Activated gamma-delta T cell (primary cell): ENCODE measurements around the gene HS1BP3.

ENCODE experiments used
- DNase-seq: peaks from one replicate; lab custom pipeline; 2025; lab: John Stamatoyannopoulos, UW

HS1BP3 gene

DNA sequence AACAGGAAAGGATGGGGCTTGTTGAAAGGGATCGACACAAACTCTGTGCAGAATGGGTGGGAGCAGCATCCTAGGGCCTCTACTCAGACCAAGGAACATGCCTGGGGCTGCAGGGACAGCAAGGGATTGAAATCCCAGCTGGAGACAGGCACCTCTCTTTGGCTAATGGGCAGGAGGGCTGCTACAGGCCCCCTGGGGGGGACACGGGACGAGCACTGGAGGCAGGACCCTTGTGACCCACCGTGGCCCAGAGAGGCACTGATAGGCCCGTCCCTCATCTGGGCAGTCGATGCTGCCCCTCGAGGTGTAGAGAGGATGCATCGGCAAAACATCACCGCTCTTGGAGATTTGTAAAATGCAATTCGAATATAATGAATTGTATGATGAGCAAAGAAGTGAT is 5.1 kb downstream of the HS1BP3 start:
- DNase-seq = no peak

DNA sequence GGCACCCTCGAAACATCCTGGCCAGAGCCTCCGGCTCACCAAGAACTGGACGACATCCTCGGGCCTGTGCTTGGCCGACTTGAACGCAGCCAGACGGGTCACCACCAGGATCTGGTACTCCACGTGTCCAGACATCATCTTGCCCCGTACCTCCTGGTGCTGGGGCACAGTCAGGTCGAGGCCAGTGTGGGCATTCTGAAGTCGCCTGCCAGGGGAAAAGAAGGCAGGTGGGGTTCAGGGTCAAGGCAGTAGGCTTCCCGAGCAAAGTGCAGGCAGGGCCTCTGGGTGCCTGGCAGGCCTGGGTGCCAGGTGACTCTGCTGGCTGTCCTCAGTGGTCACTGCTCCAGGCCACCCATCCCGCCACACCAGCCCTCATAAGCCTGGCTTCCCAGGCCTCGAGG is 5.6 kb downstream of the HS1BP3 start:
- DNase-seq = no peak

GRCh38 chr2:20643826-20644225 is 7.1 kb downstream of the HS1BP3 start:
- no peak for DNase-seq

DNA sequence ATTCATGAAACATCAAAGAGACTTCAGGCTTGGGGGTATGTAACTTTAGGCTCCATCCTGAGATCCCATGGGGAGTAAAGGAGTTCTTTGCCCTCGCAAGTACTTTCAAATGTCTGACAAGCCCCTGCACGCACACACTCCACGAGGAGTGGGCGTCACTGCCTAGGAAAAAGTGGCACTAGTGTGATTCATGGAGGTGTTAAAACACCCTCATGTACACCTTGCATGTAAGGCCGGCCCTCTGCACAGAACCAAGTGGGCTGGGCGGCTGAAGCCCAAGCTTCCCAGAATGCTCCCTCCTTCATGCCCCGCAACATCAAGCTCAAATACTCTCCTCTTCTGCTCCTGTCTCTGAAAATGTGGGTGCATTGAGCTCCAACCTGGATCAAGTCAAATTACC is 7.8 kb downstream of the HS1BP3 start:
- DNase-seq = no peak

GRCh38 chr2:20642055-20642971 is 8.6 kb downstream of the HS1BP3 start:
- DNase-seq = peak; percentile 57

DNA sequence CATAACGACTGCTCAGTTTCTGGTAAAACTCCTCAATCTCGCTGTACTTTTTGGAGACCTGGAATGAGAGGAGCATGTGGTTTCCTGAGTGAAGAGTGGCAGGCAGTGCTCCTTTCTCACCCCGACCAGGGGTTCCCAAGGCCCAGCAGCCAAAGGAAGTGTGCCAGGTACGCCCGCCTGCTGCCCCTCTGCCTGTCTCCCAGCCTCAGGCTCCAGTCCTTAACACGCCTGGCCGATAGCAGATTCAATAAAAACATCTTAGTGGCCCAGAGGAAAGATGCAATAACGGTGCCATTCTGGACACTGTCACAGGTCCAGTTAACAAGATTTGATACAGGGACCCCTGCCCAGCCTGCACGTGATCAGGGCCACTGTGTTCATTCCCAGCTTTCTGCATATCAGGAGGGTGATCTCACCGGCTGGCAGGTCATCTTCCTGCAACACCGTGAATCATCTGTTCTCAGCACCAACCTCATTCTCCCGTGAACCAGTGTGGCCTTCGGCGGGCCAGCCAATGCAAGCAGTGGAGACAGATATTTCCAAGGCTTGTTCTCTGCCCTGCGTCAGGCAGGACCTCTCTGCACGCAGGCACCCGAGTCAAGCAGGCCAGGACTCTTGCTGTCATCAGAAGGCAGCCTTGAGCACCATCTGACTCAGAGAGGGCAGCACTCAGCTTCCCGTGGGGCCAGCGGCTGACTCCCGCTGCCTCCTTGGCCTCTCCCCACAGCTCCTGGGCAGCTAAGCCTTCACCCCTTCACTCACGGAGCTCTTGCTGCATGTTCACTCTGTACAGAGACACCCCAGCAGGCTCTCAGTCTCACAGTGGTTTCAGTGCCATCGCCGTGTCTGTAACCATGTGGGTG is 9.5 kb downstream of the HS1BP3 start:
- no peak for DNase-seq

GRCh38 chr2:20640411-20641122 is 10.3 kb downstream of the HS1BP3 start:
- DNase-seq = no peak

DNA sequence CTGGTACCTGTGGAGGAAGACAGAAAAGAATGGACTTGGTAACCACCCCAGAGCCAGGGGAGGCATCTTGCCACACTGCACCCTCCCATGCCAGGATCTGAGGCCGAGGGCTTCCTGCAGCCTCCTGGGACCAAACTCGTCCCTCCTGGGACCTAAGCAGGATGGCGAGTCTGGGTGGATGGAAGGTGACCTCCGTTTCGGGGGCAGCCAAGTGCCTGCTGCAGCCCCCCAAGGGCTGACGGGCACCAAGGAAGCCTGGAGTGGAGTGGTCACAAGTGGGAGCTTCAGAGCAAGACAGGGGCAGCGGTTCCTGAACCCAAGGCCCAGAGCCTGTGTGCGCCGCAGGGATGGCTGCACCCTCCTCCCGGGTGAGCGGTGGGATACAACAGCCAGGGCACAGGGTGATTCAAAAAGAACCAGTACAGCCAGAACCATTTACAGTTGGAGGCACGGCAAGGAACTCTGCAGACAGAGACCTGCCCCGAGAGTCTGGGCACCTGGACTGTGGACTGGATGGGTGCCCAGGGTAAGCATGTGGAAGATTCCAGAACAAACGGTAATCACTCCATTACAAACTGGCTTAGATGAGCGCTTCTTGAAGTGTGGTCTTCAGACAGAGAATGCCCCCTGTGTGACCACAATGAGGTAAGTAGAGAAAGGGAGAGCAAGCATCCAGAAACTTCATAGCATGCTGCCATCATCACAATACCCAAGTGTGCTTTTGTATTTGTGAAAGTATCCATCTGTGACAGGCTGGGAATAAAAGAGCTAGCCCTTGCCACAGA is 12.1 kb downstream of the HS1BP3 start:
- no peak for DNase-seq

DNA sequence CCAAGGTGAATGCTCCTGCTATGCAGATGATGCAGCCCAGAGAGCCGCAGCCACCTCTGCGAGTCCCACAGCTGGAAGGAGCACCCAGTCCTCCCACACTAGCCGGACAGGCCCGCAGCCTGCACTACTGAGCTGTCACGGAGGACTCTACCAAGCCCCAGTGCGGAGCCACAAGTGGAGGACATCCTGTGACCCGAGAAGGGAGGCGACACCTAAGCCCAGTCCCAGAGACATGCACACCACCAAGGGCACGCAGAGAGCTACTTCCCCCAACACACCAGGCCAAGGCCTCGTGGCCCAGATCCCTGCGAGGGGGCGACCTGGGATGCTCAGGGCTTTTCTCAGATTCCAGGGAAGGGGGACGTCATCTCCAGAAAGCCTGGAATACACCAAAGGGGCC is 12.9 kb downstream of the HS1BP3 start:
- DNase-seq = no peak

DNA sequence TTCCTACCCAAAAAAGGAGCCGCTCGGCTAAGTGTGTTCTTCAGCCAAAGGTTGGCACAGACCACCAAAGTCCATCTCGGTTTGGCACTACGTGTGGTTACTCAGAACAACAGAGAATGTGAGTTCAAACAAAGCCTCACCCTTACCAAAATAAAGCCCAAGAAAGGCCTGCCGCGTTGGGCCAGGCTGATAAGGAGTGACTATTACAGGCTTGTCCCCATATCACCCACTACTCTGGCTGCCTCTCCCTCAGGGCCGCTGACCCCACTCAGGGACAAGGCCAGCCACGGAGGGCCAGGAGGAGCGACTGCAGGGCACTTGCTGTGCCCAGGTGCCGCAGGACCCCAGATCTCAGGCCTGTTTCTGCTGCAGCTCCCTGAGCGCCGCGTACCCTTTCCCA is 13.8 kb downstream of the HS1BP3 start:
- DNase-seq = no peak

DNA sequence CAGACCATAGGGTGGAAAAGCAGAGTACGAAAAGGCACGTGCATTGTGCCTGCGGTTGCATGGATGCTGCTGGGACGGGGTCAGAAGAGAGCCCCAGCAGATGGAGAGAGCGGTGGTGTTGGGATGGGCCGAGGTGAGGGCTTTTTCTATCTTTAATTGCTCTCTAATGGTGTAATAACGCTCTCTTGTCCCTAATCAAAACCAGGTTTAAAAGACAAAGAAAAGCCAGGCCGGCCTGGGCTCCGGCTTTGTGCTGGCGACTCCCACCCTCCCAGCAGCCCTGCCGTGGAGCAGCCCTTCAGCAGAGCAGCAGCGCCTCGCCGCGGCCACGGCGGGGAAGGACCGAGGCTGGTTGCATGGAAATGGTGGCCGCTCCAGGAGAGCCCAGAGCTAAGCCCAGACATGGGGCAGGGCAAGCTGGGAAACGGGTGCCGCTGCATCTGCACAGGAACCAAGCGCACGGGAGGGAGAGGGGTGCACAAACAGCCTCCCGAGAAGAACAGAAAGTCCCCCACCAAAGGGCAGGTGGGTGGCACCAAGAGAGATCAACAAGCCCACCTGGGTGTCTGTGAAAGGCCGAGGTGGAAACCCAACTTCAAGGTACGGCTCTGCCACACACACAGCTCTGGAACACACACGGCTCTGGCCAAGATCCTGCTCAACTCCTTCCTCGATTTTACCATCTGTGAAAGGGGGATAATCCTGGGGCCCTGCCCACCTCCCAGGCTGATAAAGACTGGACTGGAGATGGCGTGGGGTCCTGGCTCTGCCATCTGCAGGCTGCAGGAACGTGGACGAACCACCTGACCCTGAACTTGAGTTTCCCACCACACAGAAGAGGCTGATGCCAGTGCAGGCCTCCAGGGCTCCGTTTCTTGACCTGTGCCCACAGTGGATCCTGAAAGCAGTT is 15.0 kb downstream of the HS1BP3 start:
- DNase-seq = no peak

- no peak for DNase-seq
Measured at GRCh38 chr2:20635113-20635510, 15.8 kb downstream of the HS1BP3 start.

DNA sequence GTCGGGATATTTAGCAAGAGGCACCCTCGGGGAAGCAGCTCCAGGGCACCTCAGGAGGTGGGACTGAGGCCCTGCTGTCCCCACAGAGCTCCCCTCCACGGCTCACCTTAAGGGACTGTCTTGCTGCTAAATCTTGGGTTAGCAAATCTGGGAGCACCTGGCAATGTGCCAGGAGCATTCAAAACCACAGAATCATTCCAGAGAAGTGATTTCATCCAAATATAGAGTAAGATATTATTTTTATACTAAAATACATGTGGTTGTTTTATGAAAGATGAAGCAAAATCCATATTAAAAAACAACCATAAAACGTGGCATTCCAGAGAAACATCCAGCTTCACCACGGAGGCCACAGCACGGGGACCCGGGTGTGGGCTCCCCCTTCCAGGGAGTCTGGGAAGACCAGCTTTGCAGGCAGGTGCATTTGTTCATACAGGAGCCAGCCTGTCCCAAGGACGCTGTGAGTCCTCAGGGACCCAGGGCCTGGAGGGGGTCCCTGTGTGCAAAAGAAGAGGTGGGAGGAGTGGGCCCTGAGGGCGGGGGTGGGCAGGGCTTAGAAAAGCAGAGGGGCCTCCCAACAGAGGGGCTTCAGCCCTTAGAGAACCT is 16.3 kb downstream of the HS1BP3 start:
- DNase-seq = no peak

DNA sequence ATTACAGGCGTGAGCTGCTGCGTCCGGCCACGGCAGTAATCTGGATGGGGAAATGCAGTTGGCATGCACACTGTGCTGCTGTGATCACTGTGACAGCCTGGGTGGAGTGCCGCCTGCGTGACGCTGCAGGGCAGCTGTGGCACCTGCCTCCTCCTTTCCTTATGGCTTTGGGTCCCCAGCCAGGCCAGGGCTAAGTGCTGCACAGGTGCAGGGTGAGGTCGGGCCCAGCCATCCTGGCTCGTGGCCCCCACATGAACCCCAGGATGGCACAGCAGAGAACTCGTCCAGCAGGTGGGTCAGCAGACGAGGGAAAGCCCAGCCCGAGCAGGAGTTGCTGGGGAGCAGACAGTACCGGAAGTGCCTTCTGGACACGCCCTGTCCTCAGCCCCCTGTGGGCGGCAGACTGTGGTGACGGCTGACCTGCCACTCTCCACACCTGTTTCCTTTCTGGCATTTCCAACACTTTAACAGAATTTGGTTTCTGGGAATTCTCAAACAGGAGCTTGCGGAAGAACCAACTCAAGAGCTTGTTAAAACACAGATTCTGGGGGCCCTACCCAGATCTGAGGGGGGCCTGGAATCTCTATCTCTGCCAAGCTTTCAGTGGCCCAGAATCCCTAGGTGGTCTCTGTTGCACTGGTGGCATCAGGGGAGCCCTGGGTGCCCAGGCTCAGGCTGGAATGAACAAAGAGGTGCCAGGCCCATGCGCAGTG is 16.9 kb downstream of the HS1BP3 start:
- DNase-seq = no peak

GRCh38 chr2:20633001-20633400 is 17.9 kb downstream of the HS1BP3 start:
- DNase-seq = no peak

DNA sequence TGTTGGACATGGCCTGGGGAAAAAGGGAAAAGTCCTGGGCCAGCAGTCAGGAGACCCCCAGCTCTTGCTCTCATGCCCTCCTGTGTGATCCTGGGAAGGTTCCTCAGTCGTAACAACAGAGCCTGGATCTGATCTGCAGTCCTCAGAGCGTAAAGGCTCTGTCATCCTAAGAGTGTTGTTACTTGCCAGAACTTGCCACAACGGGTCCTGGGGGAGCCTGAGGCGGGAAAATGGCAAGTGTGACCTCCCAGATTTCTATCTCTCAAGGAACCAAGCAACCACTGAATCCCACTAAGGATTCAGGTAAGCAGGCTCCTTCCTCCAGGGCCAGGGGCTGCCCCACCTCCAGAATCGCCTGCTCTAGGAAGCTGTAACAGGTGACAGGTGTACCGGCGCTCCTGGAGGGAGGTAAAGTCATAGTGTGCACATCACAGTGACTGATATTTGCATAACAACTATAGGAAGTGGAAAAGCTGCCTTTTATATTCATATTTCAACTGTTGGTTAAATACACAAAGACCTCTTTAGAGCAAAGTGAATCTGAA is 18.4 kb downstream of the HS1BP3 start:
- DNase-seq = no peak

DNA sequence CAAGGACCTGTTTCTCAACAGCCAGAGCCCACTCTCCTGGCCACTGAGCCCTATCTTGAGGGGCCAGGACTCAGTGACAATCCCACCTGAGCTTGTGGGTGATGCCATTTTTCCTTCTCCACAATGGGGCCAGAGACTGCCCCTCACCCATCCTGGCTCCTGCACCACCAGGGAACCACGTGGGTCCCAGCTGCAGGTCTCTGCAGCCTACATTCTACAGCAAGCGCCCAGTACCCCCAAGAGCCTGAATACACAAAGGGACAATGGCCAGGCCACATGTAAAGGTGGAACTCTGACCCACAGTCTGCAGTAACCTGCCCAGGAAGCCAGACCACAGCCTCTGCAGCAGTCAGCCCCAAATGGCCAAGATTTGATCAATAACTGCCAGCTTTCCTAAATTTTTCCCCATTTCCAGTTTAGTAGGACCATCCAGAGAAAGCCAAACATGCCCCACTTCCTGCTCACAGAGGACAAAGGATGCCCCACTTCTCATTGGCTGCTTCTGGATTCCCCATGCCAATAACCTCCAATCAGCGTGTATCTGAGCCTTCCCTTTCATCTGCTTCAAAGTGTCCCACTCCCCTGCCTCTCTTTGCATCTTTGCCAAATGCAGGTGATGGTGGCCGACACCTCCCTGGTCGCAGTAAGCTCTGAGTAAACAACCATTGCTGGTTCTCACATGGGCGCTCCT is 19.1 kb downstream of the HS1BP3 start:
- no peak for DNase-seq

DNA sequence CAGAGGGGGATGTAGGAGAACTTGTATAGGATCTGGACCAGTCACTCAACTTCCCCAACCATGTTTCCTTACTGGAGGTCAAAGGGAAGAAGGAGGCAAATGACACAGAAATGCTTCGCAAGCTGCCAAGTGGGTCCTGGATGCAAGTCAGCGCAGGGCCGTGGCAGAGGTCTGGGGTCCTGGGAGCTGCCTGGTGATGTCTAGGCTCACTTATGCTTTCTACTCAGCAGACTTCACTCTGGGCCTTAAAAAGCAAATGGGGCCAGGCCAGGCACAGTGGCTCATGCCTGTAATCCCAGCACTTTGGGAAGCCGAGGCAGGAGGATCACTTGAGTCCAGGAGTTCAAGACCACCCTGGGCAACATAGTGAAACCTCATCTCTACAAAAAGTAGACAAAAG is 19.9 kb downstream of the HS1BP3 start:
- no peak for DNase-seq
